Body of pancreas (tissue), 4 donors: Measurements from ENCODE around the gene HSD17B1.

Experiments used
- CTCF ChIP-seq, 7 experiments: fragments of 450-650 bp in 4 of 7; fragments of 200-600 bp in 3 of 7; sonication (generic) in 3 of 7; IDR thresholded peaks; one replicate each; pipeline ENCODE4 v1.5.1; 2016 to 2019; ENCODE audit warnings: antibody characterized with exemption in 7 of 7
- POLR2A ChIP-seq, 3 donors: fragments of 450-650 bp; IDR thresholded peaks; one replicate each; pipeline ENCODE4 v1.6.1; 2016; ENCODE audit warnings: antibody characterized with exemption in 3 of 3, mild to moderate bottlenecking in 2 of 3

GRCh38 chr17:42554250-42555121 lies 1.8 kb downstream of the HSD17B1 start:
- TF ChIP-seq POLR2A (IDR thresholded peaks at IDR 0.05) (peak; percentile 70 to 89 (median 87)), CTCF (IDR thresholded peaks at IDR 0.05) (no peak)
